Sigmoid colon (tissue), 4 donors: ENCODE measurements around the gene CNNM3.

Experiments used
- POLR2AphosphoS5 ChIP-seq, 4 donors: sonication (generic); formaldehyde crosslinking; IDR thresholded peaks; one replicate each; pipeline ENCODE4 v1.6.1; 2017; ENCODE audit warnings: antibody characterized with exemption in 4 of 4
- TF ChIP-seq, protein P1 (sequence below), 4 experiments: fragments of 450-650 bp in 3 of 4; fragments of 200-600 bp in 1 of 4; IDR thresholded peaks; one replicate each; pipeline ENCODE4 v1.5.1; 2016 to 2019; ENCODE audit warnings: antibody characterized with exemption in 4 of 4, mild to moderate bottlenecking in 3 of 4, moderate library complexity in 2 of 4

DNA sequence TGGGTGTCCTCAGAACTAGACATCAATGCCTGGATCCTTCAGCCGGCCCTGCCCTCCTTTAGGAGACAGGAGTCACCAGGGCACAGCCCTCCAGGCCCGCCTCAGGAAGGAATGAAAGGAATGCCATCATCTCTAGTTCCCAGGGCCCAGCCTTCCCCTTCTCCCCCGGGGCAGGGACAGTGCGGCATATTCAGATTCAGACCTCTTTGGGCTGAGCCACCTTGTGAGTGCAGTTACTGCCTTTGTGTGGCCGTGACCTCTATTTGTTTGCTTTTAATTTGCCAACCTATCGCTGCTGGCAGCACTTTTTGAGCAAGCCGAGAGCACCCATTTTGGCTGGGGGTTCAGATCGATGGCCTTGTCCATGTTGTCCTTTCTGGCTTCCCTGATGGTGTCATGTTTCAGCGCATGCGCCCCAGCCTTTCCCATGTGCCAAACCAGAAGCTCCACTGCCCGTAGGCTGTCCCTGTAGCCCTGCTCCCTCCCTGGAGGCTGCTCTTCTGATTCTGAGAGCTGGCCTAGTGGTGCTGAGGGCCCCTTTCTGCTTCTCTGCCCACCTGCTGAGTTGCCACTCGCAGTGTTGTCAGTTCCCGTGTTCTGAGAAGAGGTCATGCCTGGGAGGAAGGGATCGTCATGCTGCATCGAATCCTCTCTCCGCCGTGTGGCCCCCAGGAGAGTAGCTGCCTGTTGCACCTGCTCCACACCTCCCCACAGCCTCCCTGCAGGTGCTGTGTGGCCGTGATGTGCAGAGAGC, 16.9 kb downstream of the CNNM3 start:
- no peak for TF ChIP-seq POLR2AphosphoS5 (IDR thresholded peaks at IDR 0.05)
- TF ChIP-seq, protein P1, sequence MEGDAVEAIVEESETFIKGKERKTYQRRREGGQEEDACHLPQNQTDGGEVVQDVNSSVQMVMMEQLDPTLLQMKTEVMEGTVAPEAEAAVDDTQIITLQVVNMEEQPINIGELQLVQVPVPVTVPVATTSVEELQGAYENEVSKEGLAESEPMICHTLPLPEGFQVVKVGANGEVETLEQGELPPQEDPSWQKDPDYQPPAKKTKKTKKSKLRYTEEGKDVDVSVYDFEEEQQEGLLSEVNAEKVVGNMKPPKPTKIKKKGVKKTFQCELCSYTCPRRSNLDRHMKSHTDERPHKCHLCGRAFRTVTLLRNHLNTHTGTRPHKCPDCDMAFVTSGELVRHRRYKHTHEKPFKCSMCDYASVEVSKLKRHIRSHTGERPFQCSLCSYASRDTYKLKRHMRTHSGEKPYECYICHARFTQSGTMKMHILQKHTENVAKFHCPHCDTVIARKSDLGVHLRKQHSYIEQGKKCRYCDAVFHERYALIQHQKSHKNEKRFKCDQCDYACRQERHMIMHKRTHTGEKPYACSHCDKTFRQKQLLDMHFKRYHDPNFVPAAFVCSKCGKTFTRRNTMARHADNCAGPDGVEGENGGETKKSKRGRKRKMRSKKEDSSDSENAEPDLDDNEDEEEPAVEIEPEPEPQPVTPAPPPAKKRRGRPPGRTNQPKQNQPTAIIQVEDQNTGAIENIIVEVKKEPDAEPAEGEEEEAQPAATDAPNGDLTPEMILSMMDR (IDR thresholded peaks at IDR 0.05) = no peak
